Measurements from ENCODE around the gene ZDHHC1.

DNA sequence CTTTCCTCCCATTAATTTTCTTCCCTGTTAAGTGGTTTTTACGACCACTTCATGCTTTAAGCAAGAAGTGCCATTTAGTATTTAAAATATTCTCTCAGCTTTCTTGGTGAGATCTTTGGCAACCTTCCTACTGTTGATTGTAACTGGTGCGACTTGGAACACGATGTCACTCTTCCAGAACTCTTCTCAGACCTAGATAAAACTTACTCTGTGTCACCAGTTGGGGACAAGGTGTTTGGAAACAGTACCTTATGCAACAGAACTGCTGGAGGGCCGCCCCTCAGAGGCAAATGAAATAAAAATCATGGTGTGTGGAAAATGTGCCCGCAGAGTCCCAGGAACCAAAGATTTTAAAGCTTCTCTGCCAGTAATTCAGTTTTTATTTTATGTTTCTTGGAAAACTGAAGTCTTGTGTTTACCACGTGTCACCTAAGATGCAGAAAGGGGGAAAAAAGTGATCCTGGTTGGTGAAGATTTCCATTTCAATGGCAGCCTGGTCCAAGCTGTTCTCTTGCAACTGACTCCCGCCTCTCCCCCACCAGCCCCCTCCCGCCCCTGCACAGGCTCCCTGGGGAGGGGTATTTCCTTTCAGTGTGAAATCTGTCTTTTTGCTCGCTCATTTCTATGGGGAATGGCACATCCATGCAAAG, 7.5 kb upstream of the ZDHHC1 start:
- TF ChIP-seq, protein P1, sequence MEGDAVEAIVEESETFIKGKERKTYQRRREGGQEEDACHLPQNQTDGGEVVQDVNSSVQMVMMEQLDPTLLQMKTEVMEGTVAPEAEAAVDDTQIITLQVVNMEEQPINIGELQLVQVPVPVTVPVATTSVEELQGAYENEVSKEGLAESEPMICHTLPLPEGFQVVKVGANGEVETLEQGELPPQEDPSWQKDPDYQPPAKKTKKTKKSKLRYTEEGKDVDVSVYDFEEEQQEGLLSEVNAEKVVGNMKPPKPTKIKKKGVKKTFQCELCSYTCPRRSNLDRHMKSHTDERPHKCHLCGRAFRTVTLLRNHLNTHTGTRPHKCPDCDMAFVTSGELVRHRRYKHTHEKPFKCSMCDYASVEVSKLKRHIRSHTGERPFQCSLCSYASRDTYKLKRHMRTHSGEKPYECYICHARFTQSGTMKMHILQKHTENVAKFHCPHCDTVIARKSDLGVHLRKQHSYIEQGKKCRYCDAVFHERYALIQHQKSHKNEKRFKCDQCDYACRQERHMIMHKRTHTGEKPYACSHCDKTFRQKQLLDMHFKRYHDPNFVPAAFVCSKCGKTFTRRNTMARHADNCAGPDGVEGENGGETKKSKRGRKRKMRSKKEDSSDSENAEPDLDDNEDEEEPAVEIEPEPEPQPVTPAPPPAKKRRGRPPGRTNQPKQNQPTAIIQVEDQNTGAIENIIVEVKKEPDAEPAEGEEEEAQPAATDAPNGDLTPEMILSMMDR (IDR thresholded peaks at IDR 0.05; ENCODE audit: low read depth, low read length, missing input control) = no peak
- TF ChIP-seq NR2F2 (IDR thresholded peaks at IDR 0.05) = no peak
- no peak for TF ChIP-seq JUND (IDR thresholded peaks at IDR 0.05)
- TF ChIP-seq, protein P2, sequence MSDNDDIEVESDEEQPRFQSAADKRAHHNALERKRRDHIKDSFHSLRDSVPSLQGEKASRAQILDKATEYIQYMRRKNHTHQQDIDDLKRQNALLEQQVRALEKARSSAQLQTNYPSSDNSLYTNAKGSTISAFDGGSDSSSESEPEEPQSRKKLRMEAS (IDR thresholded peaks at IDR 0.05) = no peak
- TF ChIP-seq, protein P3, sequence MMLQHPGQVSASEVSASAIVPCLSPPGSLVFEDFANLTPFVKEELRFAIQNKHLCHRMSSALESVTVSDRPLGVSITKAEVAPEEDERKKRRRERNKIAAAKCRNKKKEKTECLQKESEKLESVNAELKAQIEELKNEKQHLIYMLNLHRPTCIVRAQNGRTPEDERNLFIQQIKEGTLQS (IDR thresholded peaks at IDR 0.05) = no peak
- no peak for TF ChIP-seq EGR1 (IDR thresholded peaks at IDR 0.05; ENCODE audit: low read depth in 2 of 2)
- TF ChIP-seq SP1 (IDR thresholded peaks at IDR 0.05) = no peak
- no peak for TF ChIP-seq GABPA (IDR thresholded peaks at IDR 0.05 in 1 of 2, conservative IDR thresholded peaks at IDR 0.05 in 1 of 2)
